Stomach smooth muscle (tissue), 2 donors: ENCODE results near the gene GLRA2.

ENCODE experiments used
- H3K27ac ChIP-seq: one replicate; pipeline ENCODE4 v1.7.0; 2013; ENCODE audit warnings: mild to moderate bottlenecking, low read length, inconsistent platforms
- H3K27me3 ChIP-seq, 2 donors: one replicate each; pipeline ENCODE4 v1.7.0; 2013; ENCODE audit warnings: low read length in 2 of 2; ENCODE audit not compliant: insufficient read depth in 2 of 2, control insufficient read depth in 1 of 2
- H3K36me3 ChIP-seq, 2 donors: one replicate each; pipeline ENCODE4 v1.7.0; 2013; ENCODE audit warnings: low read length in 2 of 2; ENCODE audit not compliant: control insufficient read depth in 2 of 2, insufficient read depth in 2 of 2
- H3K4me1 ChIP-seq: one replicate; pipeline ENCODE4 v1.7.0; 2013; ENCODE audit warnings: low read length; ENCODE audit not compliant: control insufficient read depth, insufficient read depth
- H3K4me3 ChIP-seq, 2 donors: one replicate each; pipeline ENCODE4 v1.7.0; 2013; ENCODE audit warnings: low read length in 2 of 2
- H3K9ac ChIP-seq, 2 donors: one replicate each; pipeline ENCODE4 v1.7.0; 2013; ENCODE audit warnings: low read length in 2 of 2, mild to moderate bottlenecking in 1 of 2
- H3K9me3 ChIP-seq, 2 donors: one replicate each; pipeline ENCODE4 v1.7.0; 2013; ENCODE audit warnings: low read length in 2 of 2; ENCODE audit not compliant: control insufficient read depth in 2 of 2
- donor health status: healthy.
- donor health status: Pancreatic carcinoma.

The GLRA2 gene

DNA sequence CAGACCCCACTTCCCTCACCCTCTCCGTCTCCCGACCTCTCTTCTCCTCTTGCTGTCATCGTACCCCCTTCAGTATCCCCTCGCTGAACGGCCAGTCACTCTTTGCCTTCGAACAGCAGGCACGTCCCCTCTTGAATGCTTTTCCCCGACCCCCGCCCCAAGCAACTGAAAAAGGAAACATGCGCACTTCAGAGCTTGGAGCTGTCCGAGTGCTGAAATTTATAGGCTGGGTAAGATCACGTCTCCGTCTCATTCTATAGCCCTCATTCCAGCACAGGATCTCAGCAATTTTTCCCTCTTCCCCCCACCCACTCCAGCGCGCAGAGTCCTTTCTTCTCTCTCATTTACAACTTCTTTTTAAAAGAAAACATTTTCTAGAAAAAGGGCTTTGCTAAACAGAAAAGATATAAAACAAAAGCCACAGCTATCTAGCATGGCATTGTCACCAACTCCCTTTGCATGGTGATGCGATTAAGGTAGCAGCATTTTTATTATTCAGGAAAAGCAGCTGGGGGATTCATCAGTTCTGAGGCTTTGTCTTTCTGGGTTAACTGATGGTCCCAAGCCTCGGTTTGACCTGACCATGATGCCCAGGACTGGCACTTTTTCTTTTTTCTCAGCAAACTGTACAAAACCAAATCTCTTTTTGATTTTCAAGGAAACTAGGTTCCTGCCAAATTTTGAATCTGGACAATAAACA lies at the start of gene GLRA2:
TSS of gene GLRA2 (plus strand) at position 247 of the 700 bp plus-strand sequence. CDS start 522 bp downstream, outside the sequence.
- Histone ChIP-seq H3K4me1 (no peaks in the 10 kb centered on the region), H3K27ac (no peak within 1 kb of the TSS), H3K27me3 (no peaks in the 10 kb centered on the region), H3K9ac (no peak within 1 kb of the TSS), H3K9me3 (no peaks in the 10 kb centered on the region), H3K36me3 (no peaks in the 10 kb centered on the region), H3K4me3 (no peak within 1 kb of the TSS)

DNA sequence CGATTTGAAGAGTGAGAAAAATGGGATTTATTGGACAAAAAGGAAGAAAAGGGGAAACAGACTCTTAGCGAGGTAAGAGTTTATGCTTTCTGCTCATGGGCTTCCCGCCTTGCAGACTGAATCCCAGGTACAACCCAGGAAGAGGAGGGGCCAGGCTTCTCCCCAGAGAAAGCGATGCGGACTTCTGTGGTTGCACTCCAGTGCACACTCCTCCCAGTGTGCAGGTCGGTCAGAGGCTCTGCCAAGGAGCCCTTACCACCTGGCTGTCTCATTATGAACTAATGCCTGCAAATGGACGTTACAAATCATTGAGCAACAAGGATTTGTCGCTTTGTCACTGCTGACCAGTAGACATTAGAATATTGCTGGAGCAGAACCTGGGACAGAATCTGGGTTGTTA lies 39.9 kb upstream of the GLRA2 start:
- no peak overlapping the region for H3K4me3 ChIP-seq

DNA sequence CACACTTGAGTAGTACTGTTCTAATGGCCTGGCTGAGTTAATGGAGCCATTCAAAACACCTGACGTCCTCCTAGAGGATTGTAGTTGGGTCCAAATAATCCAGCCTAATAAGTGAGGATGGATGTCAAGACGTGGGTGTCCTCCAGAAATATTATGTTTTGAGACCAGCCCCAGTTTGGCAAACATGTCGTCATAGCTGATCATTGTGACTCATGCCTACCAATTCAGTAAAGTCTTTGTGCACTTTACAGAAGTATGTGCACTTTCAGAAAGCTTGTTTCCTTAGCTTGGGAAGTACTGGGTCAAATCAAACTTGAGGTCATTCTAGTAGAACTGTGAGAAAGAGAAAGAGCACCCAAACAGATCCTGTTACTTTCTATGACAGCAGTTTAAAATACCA lies 37.6 kb upstream of the GLRA2 start:
- Histone ChIP-seq H3K4me1 (no peaks in the 10 kb centered on the region), H3K4me3 (no peak overlapping the region), H3K36me3 (no peaks in the 10 kb centered on the region), H3K9ac (no peak overlapping the region), H3K27me3 (no peaks in the 10 kb centered on the region), H3K9me3 (no peaks in the 10 kb centered on the region), H3K27ac (no peak overlapping the region)

More for the DNA sequence above, 39.9 kb upstream of the GLRA2 start:
- Histone ChIP-seq H3K9ac (no peak overlapping the region), H3K27ac (no peak overlapping the region), H3K9me3 (no peaks in the 10 kb centered on the region), H3K27me3 (no peaks in the 10 kb centered on the region), H3K36me3 (no peaks in the 10 kb centered on the region), H3K4me1 (no peaks in the 10 kb centered on the region)

DNA sequence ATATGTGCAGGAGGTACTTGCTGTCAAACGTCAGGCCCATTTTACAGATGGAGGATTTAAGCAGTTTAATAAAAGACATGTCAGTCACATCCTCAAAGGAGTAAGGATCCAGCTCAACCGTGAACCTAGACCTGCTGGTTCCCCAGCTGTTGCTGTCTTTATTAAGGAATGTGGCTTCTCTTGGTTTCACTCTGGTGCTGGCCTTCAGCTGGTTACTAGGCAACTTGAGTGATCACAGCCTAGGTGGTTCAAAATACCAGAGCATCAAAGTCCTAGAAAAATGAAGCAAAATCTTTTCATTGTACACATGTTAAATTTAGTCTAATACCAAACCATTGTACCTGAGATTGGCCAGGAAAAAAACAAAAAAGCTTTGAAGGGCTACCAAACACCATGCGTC lies 32.7 kb upstream of the GLRA2 start:
- H3K4me3 ChIP-seq = peak overlapping the region; percentile 48 to 60
- H3K27me3 ChIP-seq = no peaks in the 10 kb centered on the region
- no peaks in the 10 kb centered on the region for H3K9me3 ChIP-seq
- H3K27ac ChIP-seq = no peak overlapping the region
- H3K36me3 ChIP-seq = no peaks in the 10 kb centered on the region
- no peaks in the 10 kb centered on the region for H3K4me1 ChIP-seq
- H3K9ac ChIP-seq = peak overlapping the region in 1 of 2 donors; percentile 49

DNA sequence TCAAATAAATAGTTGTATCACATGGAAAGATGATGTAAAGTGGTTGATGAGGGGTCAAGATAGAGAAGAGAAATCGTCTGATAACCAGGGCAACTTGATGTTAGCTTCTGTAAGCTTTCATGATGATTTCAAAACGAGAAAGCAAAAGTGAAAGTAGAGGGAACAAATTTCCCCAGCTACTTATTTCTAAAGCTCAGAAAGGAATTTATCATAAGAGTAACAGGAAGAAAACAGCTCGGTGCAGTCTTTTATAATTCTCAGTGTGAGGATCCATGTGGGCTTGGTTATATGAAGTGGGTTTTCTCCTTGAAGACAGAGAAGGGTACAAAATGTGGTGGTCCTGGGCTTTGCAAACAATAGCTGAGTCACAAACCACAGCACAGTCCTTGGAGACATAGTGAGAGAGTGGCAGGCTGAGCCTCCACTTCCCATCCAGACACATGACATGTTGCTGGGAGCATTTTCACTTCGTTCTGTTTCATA lies 32.1 kb upstream of the GLRA2 start:
- no peaks in the 10 kb centered on the region for H3K27me3 ChIP-seq
- H3K9me3 ChIP-seq = no peaks in the 10 kb centered on the region
- H3K36me3 ChIP-seq = no peaks in the 10 kb centered on the region
- no peaks in the 10 kb centered on the region for H3K4me1 ChIP-seq
- H3K4me3 ChIP-seq = peak overlapping the region; percentile 48 to 60
- H3K9ac ChIP-seq = peak overlapping the region; percentile 42 to 49
- no peak overlapping the region for H3K27ac ChIP-seq

DNA sequence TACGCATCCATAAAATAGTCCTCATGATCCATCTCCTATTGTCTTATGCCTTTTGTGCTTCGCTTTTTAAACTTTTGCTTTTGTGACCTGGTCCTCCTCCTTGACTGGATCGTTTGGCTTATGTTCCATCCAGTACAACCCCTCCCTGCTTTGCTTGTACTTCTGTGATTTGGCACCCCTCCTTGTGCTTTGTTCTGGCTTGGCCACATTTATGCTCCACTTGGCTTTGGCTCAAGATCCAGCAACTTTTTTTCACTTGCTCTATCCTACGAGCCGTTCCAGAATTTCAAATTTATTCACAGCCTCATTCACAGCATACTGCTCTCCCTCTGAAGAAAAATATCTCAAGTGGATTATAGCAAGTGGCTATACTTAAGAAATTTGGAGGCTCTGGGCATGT lies 28.0 kb upstream of the GLRA2 start:
- Histone ChIP-seq H3K9me3 (no peaks in the 10 kb centered on the region), H3K36me3 (no peaks in the 10 kb centered on the region), H3K4me3 (no peak overlapping the region), H3K9ac (no peak overlapping the region), H3K27ac (peak overlapping the region; percentile 26), H3K27me3 (no peaks in the 10 kb centered on the region), H3K4me1 (no peaks in the 10 kb centered on the region)

DNA sequence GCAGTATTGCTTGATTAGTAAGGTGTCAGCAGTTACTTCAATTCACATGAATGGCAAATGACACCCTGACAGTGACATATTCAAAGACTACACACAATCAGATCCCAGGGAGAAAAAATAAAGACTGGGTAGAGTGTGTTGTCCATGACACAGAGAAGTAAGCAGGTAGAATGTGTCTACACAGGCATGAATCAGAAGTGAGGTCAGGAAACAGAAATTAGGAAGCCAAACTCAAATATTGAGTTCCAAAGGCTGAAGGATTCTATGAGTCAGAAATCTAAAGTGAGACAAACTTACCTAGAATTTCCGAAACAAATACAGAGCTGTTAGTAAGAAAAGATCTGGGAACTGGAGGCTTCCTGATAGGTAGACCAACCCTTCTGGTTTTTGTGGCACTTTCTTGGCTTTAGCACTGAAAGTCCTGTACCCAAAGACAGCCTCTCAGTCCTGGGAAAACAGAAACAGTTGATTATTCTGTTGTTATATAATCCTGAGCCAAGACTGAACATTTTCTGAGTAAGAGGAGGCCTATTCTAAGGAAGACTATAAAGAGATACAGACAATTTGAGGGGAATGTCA lies 24.3 kb upstream of the GLRA2 start:
- no peak overlapping the region for H3K27ac ChIP-seq
- H3K4me3 ChIP-seq = no peak overlapping the region
- H3K4me1 ChIP-seq = no peaks in the 10 kb centered on the region
- no peaks in the 10 kb centered on the region for H3K36me3 ChIP-seq
- no peak overlapping the region for H3K9ac ChIP-seq
- H3K9me3 ChIP-seq = no peaks in the 10 kb centered on the region
- no peaks in the 10 kb centered on the region for H3K27me3 ChIP-seq

DNA sequence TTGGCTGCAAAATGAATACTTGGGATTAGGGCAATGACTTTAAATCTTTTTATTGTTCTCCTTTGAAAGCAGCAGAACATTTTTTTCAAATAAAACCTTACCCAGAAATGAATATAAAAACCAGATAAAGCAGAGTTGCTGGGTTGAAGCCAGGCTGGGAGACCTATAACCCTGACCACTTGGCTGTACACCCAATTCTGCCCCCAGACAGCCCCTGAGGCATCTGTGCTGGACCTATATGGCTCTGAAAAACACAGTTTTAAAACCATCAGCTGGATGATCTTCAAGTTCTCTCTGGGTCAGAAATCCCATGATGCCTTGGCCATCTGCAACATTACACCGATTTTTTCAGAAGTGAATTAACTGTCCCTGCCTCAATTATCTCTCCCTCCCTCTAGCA lies 23.7 kb upstream of the GLRA2 start:
- Histone ChIP-seq H3K27ac (no peak overlapping the region), H3K4me3 (no peak overlapping the region), H3K4me1 (no peaks in the 10 kb centered on the region), H3K9ac (no peak overlapping the region), H3K27me3 (no peaks in the 10 kb centered on the region), H3K9me3 (no peaks in the 10 kb centered on the region), H3K36me3 (no peaks in the 10 kb centered on the region)

DNA sequence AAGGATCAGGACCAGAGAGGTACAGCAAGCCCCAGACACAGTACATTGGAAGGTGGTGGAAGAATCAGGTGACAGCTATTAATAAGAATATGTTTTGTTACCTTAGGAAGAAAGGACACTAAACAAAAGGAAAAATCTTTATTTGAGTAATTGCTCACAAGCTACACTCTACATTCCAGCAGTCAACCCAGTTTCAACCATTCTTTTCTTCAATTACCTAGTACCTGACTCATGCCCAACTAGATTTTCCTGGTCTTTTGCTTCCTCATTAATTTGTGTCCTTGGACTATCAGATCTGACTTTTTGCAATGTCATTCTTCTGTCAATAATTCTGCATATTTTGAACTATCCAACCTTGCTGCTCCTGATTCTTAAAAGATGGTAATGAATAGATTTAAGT lies 22.5 kb upstream of the GLRA2 start:
- H3K27me3 ChIP-seq = no peaks in the 10 kb centered on the region
- no peak overlapping the region for H3K4me3 ChIP-seq
- H3K9ac ChIP-seq = no peak overlapping the region
- H3K4me1 ChIP-seq = no peaks in the 10 kb centered on the region
- H3K27ac ChIP-seq = no peak overlapping the region
- no peaks in the 10 kb centered on the region for H3K36me3 ChIP-seq
- no peaks in the 10 kb centered on the region for H3K9me3 ChIP-seq

DNA sequence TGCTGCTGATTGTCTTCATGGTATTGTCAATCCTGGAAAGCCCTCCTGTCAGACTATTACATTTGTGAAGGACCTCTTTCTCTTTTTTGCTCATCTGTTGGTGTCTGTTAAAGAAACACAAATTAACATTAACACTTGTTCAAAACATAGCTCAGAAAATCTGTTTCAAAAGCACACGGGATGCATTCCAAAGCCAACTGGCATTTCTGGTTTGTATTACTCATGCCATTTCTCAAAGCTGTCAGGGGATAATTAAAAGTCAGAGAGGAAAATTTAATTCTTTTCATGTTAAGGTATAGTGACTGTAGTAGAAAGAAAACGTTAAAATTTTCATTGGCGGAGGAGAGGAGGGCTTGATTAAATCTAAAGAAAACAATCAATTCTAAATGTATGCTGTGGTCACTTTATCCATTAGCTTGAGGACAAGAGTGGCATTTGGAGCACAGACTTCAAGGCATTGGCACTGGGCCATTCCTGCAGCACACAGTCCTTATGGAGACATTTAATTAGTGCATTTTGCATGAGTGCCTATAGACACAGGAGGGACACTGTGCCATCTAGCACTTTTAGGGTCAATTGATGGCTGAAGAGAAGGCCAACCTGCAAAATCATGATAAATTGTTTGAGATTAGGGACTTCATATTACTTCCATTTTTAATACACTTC lies 21.2 kb upstream of the GLRA2 start:
- no peaks in the 10 kb centered on the region for H3K36me3 ChIP-seq
- H3K9ac ChIP-seq = no peak overlapping the region
- no peak overlapping the region for H3K4me3 ChIP-seq
- no peaks in the 10 kb centered on the region for H3K4me1 ChIP-seq
- no peaks in the 10 kb centered on the region for H3K27me3 ChIP-seq
- H3K9me3 ChIP-seq = peaks cover 0 to 2% of the 10 kb centered on the region in 2 donors
- no peak overlapping the region for H3K27ac ChIP-seq
